Neural cell (in vitro differentiated cells): ENCODE data around the gene XCR1.

Source experiments
- EP300 ChIP-seq: fragments of 450-650 bp; conservative IDR thresholded peaks from 2 replicates; pipeline ENCODE4 v1.6.1; 2014; ENCODE audit warnings: antibody characterized with exemption, mild to moderate bottlenecking, moderate library complexity; ENCODE audit not compliant: poor library complexity, severe bottlenecking
- EZH2 ChIP-seq: fragments of 200-600, 300-800 bp; shearing (Covaris generic), sonication (generic); IDR thresholded peaks from 2 replicates; pipeline ENCODE4 v1.6.1; 2014; ENCODE audit warnings: antibody characterized with exemption, low read length, borderline replicate concordance, mild to moderate bottlenecking; ENCODE audit not compliant: insufficient read depth, poor library complexity, severe bottlenecking
- TAF1 ChIP-seq: IDR thresholded peaks from 2 replicates; pipeline ENCODE4 v1.6.1; 2012; ENCODE audit warnings: low read depth
- TF ChIP-seq, protein P1 (sequence below): fragments of 450-650 bp; IDR thresholded peaks from 2 replicates; pipeline ENCODE4 v1.5.1; 2014; ENCODE audit warnings: antibody characterized with exemption, mild to moderate bottlenecking, moderate library complexity; ENCODE audit not compliant: poor library complexity, severe bottlenecking

DNA sequence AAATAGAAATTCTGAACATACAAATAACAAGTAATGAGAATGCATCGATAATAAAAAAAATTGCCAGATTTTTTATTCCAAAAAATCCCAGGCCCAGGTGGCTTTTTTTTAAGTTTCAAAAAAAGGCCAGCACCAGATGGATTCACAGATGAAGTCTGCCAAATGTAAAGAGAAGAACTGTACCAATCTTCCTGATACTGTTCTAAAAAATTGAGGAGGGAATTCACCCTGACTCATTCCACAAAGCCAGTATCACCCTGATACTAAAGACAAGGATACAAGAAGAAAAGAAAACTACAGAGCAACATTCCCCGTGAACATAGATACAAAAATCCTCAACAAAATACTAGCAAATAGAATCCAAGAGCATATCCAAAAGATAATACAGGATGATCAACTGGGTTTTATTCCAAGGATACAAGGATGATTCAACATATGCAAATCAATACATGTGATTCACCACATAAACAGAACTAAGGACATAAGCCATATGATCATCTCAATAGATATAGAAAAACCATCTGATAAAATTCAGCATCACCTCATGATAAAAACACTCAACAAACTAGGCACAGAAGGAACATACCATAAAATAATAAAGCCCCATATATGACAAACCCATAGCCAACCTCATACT lies 44.1 kb upstream of the XCR1 start:
- TF ChIP-seq, protein P1, sequence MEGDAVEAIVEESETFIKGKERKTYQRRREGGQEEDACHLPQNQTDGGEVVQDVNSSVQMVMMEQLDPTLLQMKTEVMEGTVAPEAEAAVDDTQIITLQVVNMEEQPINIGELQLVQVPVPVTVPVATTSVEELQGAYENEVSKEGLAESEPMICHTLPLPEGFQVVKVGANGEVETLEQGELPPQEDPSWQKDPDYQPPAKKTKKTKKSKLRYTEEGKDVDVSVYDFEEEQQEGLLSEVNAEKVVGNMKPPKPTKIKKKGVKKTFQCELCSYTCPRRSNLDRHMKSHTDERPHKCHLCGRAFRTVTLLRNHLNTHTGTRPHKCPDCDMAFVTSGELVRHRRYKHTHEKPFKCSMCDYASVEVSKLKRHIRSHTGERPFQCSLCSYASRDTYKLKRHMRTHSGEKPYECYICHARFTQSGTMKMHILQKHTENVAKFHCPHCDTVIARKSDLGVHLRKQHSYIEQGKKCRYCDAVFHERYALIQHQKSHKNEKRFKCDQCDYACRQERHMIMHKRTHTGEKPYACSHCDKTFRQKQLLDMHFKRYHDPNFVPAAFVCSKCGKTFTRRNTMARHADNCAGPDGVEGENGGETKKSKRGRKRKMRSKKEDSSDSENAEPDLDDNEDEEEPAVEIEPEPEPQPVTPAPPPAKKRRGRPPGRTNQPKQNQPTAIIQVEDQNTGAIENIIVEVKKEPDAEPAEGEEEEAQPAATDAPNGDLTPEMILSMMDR = no peak
- TF ChIP-seq TAF1 = no peak
- no peak for TF ChIP-seq EP300
- TF ChIP-seq EZH2 = no peak
